Keratinocyte (primary cell): Measurements from ENCODE around the gene LCTL.

ENCODE experiments used
- CTCF ChIP-seq, 3 experiments: IDR thresholded peaks in 1 of 3; conservative IDR thresholded peaks in 1 of 3; optimal IDR thresholded peaks in 1 of 3; 2 replicates in 2 of 3; 3 replicates in 1 of 3; pipeline versions ENCODE3 to v1.5.1; 2011; ENCODE audit warnings: low read length in 3 of 3, mild to moderate bottlenecking in 3 of 3, moderate library complexity in 2 of 3, control low read depth in 1 of 3, inconsistent platforms in 1 of 3; ENCODE audit not compliant: insufficient read depth in 2 of 3; ENCODE audit errors: extremely low read depth in 1 of 3
- EZH2 ChIP-seq: IDR thresholded peaks from one replicate; pipeline ENCODE4 v1.6.1; 2012; ENCODE audit warnings: inconsistent platforms, mild to moderate bottlenecking, low read length, moderate library complexity

GRCh38 chr15:66535056-66535455 is 30.7 kb downstream of the LCTL start:
- TF ChIP-seq EZH2 (no peak), CTCF (optimal IDR thresholded peaks at IDR 0.05 in 1 of 3, IDR thresholded peaks at IDR 0.05 in 1 of 3, conservative IDR thresholded peaks at IDR 0.05 in 1 of 3; ENCODE audit: extremely low read depth in 1 of 3, insufficient read depth in 2 of 3, low read length in 3 of 3) (no peak)
